Effector memory CD4-positive, alpha-beta T cell (primary cell): ENCODE data around the gene HABP2.

Experiments used
- DNase-seq, 3 donors: peaks; one replicate each; pipeline ENCODE4 v3.0.0-alpha.2; 2020
- H3K27ac ChIP-seq: 2 replicates; pipeline ENCODE4 v1.7.0; 2013; ENCODE audit warnings: mild to moderate bottlenecking, low read length, moderate library complexity; ENCODE audit not compliant: insufficient read depth, poor library complexity, severe bottlenecking
- H3K27me3 ChIP-seq: replicated peaks from 2 replicates; pipeline ENCODE4 v1.7.0; 2013; ENCODE audit warnings: mild to moderate bottlenecking, low read length; ENCODE audit not compliant: insufficient read depth, control insufficient read depth, poor library complexity, severe bottlenecking
- H3K36me3 ChIP-seq: 2 replicates; pipeline ENCODE4 v1.7.0; 2013; ENCODE audit warnings: mild to moderate bottlenecking, low read length, moderate library complexity; ENCODE audit not compliant: control insufficient read depth, insufficient read depth
- H3K4me1 ChIP-seq: 2 replicates; pipeline ENCODE4 v1.7.0; 2013; ENCODE audit warnings: low read length, mild to moderate bottlenecking; ENCODE audit not compliant: control insufficient read depth, insufficient read depth, poor library complexity, severe bottlenecking
- H3K4me3 ChIP-seq: 2 replicates; pipeline ENCODE4 v1.7.0; 2013; ENCODE audit warnings: low read length, low read depth, mild to moderate bottlenecking; ENCODE audit not compliant: insufficient read depth, poor library complexity, severe bottlenecking
- H3K9me3 ChIP-seq: 2 replicates; pipeline ENCODE4 v1.7.0; 2013; ENCODE audit warnings: mild to moderate bottlenecking, low read length, moderate library complexity; ENCODE audit not compliant: control insufficient read depth

HABP2 gene

DNA sequence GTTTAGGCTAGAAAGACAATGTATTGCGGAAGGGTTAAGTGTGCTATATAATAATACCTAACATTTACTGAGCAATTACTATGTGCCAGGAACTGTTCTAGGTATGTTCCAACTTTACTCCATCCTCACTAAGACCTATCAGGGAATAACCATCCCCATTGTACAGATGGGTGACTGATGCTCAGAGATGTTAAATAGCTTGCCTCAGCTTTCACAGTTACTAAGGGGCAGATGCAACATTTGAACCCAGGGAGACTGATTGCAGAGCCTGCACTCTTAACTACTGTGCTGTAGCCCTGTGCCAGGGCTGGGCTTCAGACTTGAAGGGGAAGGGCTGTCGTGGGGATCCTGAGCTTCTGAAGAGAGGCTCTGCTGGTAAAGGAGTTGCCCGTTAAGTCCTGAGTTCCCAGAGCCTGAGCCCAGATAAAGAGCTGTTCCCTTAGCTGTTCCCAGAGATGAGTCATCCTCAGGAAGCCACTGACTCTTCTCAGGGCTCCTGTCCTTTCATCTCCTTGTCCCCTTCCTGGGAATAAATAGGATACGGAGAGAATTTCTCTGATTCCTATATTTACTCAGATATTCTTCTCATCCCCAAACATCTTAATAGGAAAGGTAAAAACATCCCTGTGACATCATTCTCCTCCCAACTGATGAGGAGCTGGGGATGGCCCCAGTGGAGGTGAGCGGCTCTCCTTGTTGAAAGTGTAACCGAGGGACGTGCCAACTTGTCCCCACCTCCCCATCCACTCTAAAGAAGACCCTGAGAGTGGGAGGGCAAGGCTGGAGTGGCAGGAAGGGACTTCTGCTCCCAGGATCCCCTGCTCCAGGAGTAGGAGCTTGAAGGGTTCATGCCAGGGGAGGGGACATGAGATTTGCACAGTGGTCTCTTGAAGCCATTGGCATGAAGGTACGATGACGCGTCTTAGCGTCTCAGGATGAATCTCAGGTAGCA lies 28.0 kb upstream of the HABP2 start:
- no peaks in the 10 kb centered on the region for H3K9me3 ChIP-seq
- H3K36me3 ChIP-seq: no peaks in the 10 kb centered on the region
- H3K27ac ChIP-seq: no peak overlapping the region
- DNase-seq: no peak
- H3K27me3 ChIP-seq: no peaks in the 10 kb centered on the region
- H3K4me1 ChIP-seq: no peaks in the 10 kb centered on the region
- no peak overlapping the region for H3K4me3 ChIP-seq

DNA sequence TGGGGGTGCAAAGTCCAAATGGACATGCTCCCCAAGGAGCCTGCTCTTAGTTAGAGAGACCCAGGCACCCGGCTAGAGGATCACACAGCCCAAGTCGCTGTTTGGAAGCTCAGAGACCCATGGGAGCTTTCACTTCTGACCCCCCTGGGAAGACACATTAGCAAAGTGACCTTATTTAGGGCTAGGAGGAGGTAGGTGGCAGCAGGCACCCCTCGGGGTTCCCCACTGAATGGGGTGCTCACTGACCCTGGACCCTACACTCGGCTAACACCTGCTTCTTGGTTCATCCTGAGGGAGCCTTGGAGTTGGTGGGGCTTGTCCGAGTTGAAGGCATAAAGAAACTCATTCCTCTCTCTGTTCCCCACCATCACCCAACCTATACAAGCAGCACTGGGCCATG lies 27.1 kb upstream of the HABP2 start:
- Histone ChIP-seq H3K9me3 (no peaks in the 10 kb centered on the region), H3K27ac (no peak overlapping the region), H3K36me3 (no peaks in the 10 kb centered on the region), H3K4me1 (no peaks in the 10 kb centered on the region), H3K27me3 (no peaks in the 10 kb centered on the region), H3K4me3 (no peak overlapping the region)
- no peak for DNase-seq

GRCh38 chr10:113527211-113527906 lies 25.5 kb upstream of the HABP2 start:
- no peaks in the 10 kb centered on the region for H3K27me3 ChIP-seq
- H3K36me3 ChIP-seq: no peaks in the 10 kb centered on the region
- H3K9me3 ChIP-seq: no peaks in the 10 kb centered on the region
- H3K27ac ChIP-seq: no peak overlapping the region
- H3K4me3 ChIP-seq: no peak overlapping the region
- DNase-seq: no peak
- no peaks in the 10 kb centered on the region for H3K4me1 ChIP-seq

DNA sequence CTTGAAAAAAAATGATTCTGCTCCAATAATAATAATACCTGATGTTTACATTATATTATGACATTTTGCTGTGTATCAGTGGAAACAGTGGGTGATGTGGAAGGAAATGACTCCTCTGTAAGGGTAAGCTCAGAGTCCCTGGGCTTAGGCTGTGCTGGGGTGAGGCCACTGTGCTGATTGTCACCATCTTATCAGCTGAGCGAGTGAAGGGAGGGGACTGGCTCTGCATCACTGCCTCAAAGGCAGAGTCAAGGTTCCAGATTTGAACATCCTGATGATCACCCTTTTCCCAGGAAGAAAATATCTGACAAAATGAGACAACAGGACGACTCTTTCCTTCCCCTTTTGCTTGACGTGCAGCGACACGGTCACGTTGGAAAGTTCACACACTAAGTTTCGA lies 24.0 kb upstream of the HABP2 start:
- H3K9me3 ChIP-seq: no peaks in the 10 kb centered on the region
- DNase-seq: no peak
- no peak overlapping the region for H3K27ac ChIP-seq
- no peaks in the 10 kb centered on the region for H3K27me3 ChIP-seq
- H3K36me3 ChIP-seq: no peaks in the 10 kb centered on the region
- H3K4me3 ChIP-seq: no peak overlapping the region
- H3K4me1 ChIP-seq: no peaks in the 10 kb centered on the region

DNA sequence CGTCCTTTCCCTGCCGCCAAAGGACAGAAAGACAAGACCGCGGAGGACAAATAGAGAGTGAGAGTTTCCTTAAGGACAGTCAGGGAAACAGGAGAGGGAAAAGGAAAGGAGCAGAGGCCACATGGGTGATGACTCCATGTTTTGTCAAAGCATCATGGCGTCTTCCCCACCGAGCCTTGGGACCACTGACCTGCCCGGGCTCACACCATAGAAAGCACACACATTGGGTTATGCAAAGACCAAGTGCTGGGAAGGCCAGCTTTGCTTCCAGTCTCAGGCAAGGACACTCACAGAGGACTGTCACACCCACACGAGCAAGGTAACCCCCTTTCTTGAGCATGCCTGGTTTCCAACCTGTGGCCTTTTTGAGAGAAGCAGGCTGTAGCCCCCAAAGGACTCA lies 23.3 kb upstream of the HABP2 start:
- Histone ChIP-seq H3K27ac (no peak overlapping the region), H3K27me3 (no peaks in the 10 kb centered on the region), H3K36me3 (no peaks in the 10 kb centered on the region), H3K9me3 (no peaks in the 10 kb centered on the region), H3K4me3 (no peak overlapping the region), H3K4me1 (no peaks in the 10 kb centered on the region)
- DNase-seq: no peak

GRCh38 chr10:113530476-113530875 lies 22.4 kb upstream of the HABP2 start:
- Histone ChIP-seq H3K36me3 (no peaks in the 10 kb centered on the region), H3K27me3 (no peaks in the 10 kb centered on the region), H3K27ac (no peak overlapping the region), H3K9me3 (no peaks in the 10 kb centered on the region), H3K4me1 (no peaks in the 10 kb centered on the region), H3K4me3 (no peak overlapping the region)
- no peak for DNase-seq

DNA sequence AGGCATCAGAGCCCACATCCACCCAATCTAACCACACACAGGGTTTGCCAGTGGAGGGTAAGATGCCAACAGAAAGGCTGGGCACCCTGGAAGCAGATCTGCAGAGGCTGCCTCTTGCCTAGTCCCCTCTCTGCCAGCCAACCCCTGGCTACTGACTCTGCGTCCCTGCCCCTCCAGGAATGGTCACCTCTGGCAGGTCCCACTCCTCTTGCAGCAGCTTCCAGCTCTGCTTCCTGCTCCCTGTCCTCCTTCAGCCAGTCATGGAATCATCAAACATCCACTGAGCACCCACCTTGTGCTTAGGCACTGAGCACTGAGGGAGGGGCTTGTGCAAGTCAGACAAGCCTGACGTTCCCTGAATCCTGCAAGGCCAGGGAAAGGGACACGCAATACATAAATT lies 20.1 kb upstream of the HABP2 start:
- Histone ChIP-seq H3K4me3 (no peak overlapping the region), H3K4me1 (no peaks in the 10 kb centered on the region), H3K9me3 (no peaks in the 10 kb centered on the region), H3K36me3 (no peaks in the 10 kb centered on the region), H3K27ac (no peak overlapping the region), H3K27me3 (no peaks in the 10 kb centered on the region)
- DNase-seq: no peak

DNA sequence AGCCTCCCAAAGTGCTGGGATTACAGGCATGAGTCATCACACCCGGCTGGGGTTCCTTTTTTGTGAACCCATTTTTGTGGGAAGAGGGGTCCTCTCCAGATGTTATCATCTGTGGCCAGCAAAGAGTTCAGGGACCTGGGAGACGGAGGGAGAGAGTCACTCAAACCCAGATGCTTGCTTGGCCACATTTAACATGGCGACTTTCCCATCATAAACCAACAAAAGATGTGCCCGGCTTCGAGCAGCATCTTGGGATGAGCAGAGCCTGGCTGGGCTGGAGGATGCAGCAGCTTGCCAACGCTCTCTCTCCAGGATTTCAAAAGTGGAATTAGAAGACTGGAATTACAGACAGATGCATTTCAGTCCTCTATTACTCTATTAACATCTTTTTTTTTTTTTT lies 19.1 kb upstream of the HABP2 start:
- Histone ChIP-seq H3K27me3 (no peaks in the 10 kb centered on the region), H3K4me3 (no peak overlapping the region), H3K4me1 (no peaks in the 10 kb centered on the region), H3K9me3 (no peaks in the 10 kb centered on the region), H3K27ac (no peak overlapping the region), H3K36me3 (no peaks in the 10 kb centered on the region)
- no peak for DNase-seq

DNA sequence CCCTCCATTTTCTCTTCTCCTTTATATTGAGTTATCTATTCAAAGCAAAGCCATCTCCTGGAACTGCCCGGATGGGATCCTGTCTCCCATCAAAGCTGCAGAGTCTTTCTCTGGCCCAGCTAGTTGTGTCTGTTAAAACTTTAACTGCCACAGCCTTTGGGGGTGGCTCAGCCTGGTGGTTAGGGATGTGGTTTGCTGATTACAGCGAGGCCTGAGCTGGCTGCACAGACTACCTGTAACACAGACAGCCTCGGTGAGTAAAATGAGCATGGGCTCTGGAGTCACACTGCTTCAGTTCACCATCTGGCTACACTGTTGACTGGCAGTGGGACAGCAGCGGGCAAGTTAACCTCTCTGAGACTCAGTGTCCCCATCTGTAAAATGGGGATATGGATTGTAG lies 18.4 kb upstream of the HABP2 start:
- DNase-seq: no peak
- Histone ChIP-seq H3K27ac (no peak overlapping the region), H3K9me3 (no peaks in the 10 kb centered on the region), H3K4me1 (no peaks in the 10 kb centered on the region), H3K4me3 (no peak overlapping the region), H3K27me3 (no peaks in the 10 kb centered on the region), H3K36me3 (no peaks in the 10 kb centered on the region)

- Histone ChIP-seq H3K27ac (no peak overlapping the region), H3K27me3 (no peaks in the 10 kb centered on the region), H3K4me3 (no peak overlapping the region), H3K4me1 (no peaks in the 10 kb centered on the region), H3K36me3 (no peaks in the 10 kb centered on the region), H3K9me3 (no peaks in the 10 kb centered on the region)
- no peak for DNase-seq
Measured at GRCh38 chr10:113537672-113538071, 15.2 kb upstream of the HABP2 start.
